GM18861 (cell line): Measurements from ENCODE around the gene NRAP.

Experiments
- ATAC-seq: cut with Tn5 transposase; IDR thresholded peaks from one replicate; pipeline ENCODE4 v1.9.1; 2021; ENCODE audit not compliant: unreplicated experiment

Gene NRAP

GRCh38 chr10:113613427-113613826, 50.4 kb downstream of the NRAP start:
- ATAC-seq, result no peak

- no peak for ATAC-seq
These were observed 51.7 kb downstream of the NRAP start for GRCh38 chr10:113612154-113612553.

- no peak for ATAC-seq
These were observed 52.9 kb downstream of the NRAP start for GRCh38 chr10:113610631-113611601.

GRCh38 chr10:113609704-113610108, 54.1 kb downstream of the NRAP start:
- no peak for ATAC-seq

- ATAC-seq, result no peak
These were observed 58.4 kb downstream of the NRAP start for GRCh38 chr10:113605268-113605978.

GRCh38 chr10:113604572-113604971, 59.3 kb downstream of the NRAP start:
- no peak for ATAC-seq

- ATAC-seq, result no peak
These were observed 60.6 kb downstream of the NRAP start for GRCh38 chr10:113603057-113603777.

GRCh38 chr10:113600569-113600968, 63.3 kb downstream of the NRAP start:
- no peak for ATAC-seq

- no peak for ATAC-seq
These were observed 69.2 kb downstream of the NRAP start for GRCh38 chr10:113594652-113595051.

GRCh38 chr10:113592380-113592779, 71.5 kb downstream of the NRAP start:
- ATAC-seq, result no peak

GRCh38 chr10:113590581-113590980, 73.3 kb downstream of the NRAP start:
- ATAC-seq, result no peak

- no peak for ATAC-seq
These were observed 74.6 kb downstream of the NRAP start for GRCh38 chr10:113589201-113589770.

GRCh38 chr10:113585949-113586348, 77.9 kb downstream of the NRAP start:
- ATAC-seq, result peak; percentile 62

GRCh38 chr10:113583571-113583970, 80.3 kb downstream of the NRAP start:
- ATAC-seq, result no peak

GRCh38 chr10:113581092-113581491, 82.7 kb downstream of the NRAP start:
- no peak for ATAC-seq

GRCh38 chr10:113578773-113579172, 85.1 kb downstream of the NRAP start:
- ATAC-seq, result no peak

- no peak for ATAC-seq
These were observed 87.0 kb downstream of the NRAP start for GRCh38 chr10:113576852-113577251.

- no peak for ATAC-seq
These were observed 90.5 kb downstream of the NRAP start for GRCh38 chr10:113573368-113573767.

- ATAC-seq, result no peak
These were observed 91.1 kb downstream of the NRAP start for GRCh38 chr10:113572520-113573290.

- no peak for ATAC-seq
These were observed 94.3 kb downstream of the NRAP start for GRCh38 chr10:113569576-113569975.
